A549 (cell line): ENCODE results near the gene OSBPL3.

ENCODE experiments used
- BHLHE40 ChIP-seq: IDR thresholded peaks from 2 replicates; pipeline ENCODE4 v1.6.1; 2012; ENCODE audit warnings: low read depth, low read length, inconsistent platforms
- CEBPB ChIP-seq, 2 experiments: fragments of >200 bp in 1 of 2; sonication (Bioruptor Twin) in 1 of 2; formaldehyde crosslinking in 1 of 2; IDR thresholded peaks; 2 replicates each; pipeline ENCODE4 v1.6.1; 2012 to 2016
- CHD2 ChIP-seq: fragments of 150-350 bp; IDR thresholded peaks from 2 replicates; pipeline ENCODE4 v1.6.1; 2014; ENCODE audit warnings: low read length; ENCODE audit not compliant: partially characterized antibody
- E2F6 ChIP-seq: IDR thresholded peaks from 2 replicates; pipeline ENCODE4 v1.6.1; 2012; ENCODE audit warnings: low read depth, borderline replicate concordance
- EP300 ChIP-seq, 2 experiments: fragments of >200 bp; sonication (Bioruptor Twin); formaldehyde crosslinking; IDR thresholded peaks; 2 replicates in 1 of 2; 3 replicates in 1 of 2; pipeline ENCODE4 v1.6.1; 2016 to 2017
- JUNB ChIP-seq: fragments of >200 bp; sonication (Bioruptor Twin); formaldehyde crosslinking; IDR thresholded peaks from 2 replicates; pipeline ENCODE4 v1.6.1; 2016
- MAFK ChIP-seq: fragments of 450-650 bp; IDR thresholded peaks from 2 replicates; pipeline ENCODE4 v1.6.1; 2014; ENCODE audit not compliant: partially characterized antibody
- PBX3 ChIP-seq: IDR thresholded peaks from 2 replicates; pipeline ENCODE4 v1.6.1; 2012
- POLR2A ChIP-seq: IDR thresholded peaks from 2 replicates; pipeline ENCODE4 v1.6.1; 2012; ENCODE audit warnings: mild to moderate bottlenecking, low read length
- RAD21 ChIP-seq, 2 experiments: fragments of >200 bp in 1 of 2; sonication (Bioruptor Twin) in 1 of 2; formaldehyde crosslinking in 1 of 2; IDR thresholded peaks in 1 of 2; conservative IDR thresholded peaks in 1 of 2; 2 replicates in 1 of 2; 3 replicates in 1 of 2; pipeline ENCODE4 v1.6.1; 2012 to 2018; ENCODE audit warnings: inconsistent platforms in 1 of 2
- REST ChIP-seq: fragments of 200-600 bp; sonication (generic); IDR thresholded peaks from 2 replicates; pipeline ENCODE4 v1.6.1; 2016; ENCODE audit warnings: antibody characterized with exemption, mild to moderate bottlenecking, moderate library complexity
- TP53 ChIP-seq: fragments of 250-450 bp; sonication (Bioruptor Pico); IDR thresholded peaks from 2 replicates; pipeline ENCODE4 v1.5.0; 2021; ENCODE audit warnings: mild to moderate bottlenecking, moderate library complexity
- ZC3H11A ChIP-seq: fragments of 450-650 bp; IDR thresholded peaks from 2 replicates; pipeline ENCODE4 v1.6.1; 2014; ENCODE audit warnings: antibody characterized with exemption, mild to moderate bottlenecking
- TF ChIP-seq, protein P1 (sequence below): fragments of >200 bp; sonication (Bioruptor Twin); formaldehyde crosslinking; IDR thresholded peaks from 3 replicates; pipeline ENCODE4 v1.5.1; 2016

- TF ChIP-seq, protein P1, sequence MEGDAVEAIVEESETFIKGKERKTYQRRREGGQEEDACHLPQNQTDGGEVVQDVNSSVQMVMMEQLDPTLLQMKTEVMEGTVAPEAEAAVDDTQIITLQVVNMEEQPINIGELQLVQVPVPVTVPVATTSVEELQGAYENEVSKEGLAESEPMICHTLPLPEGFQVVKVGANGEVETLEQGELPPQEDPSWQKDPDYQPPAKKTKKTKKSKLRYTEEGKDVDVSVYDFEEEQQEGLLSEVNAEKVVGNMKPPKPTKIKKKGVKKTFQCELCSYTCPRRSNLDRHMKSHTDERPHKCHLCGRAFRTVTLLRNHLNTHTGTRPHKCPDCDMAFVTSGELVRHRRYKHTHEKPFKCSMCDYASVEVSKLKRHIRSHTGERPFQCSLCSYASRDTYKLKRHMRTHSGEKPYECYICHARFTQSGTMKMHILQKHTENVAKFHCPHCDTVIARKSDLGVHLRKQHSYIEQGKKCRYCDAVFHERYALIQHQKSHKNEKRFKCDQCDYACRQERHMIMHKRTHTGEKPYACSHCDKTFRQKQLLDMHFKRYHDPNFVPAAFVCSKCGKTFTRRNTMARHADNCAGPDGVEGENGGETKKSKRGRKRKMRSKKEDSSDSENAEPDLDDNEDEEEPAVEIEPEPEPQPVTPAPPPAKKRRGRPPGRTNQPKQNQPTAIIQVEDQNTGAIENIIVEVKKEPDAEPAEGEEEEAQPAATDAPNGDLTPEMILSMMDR, result no peak
- no peak for TF ChIP-seq RAD21 (conservative IDR thresholded peaks at IDR 0.05 in 1 of 2, IDR thresholded peaks at IDR 0.05 in 1 of 2)
- TF ChIP-seq MAFK, result no peak
- no peak for TF ChIP-seq REST
- TF ChIP-seq EP300 (IDR thresholded peaks at IDR 0.05), result no peak
- TF ChIP-seq TP53, result no peak
- TF ChIP-seq BHLHE40, result no peak
- TF ChIP-seq CHD2, result no peak
- TF ChIP-seq POLR2A, result no peak
- TF ChIP-seq CEBPB (IDR thresholded peaks at IDR 0.05), result no peak
- TF ChIP-seq ZC3H11A, result no peak
- no peak for TF ChIP-seq JUNB
- no peak for TF ChIP-seq E2F6
- no peak for TF ChIP-seq PBX3
Measured at GRCh38 chr7:24972166-24972477, 7.9 kb downstream of the OSBPL3 start.
